GM10266 (cell line): ENCODE measurements around the gene PTCHD1.

Experiments
- DNase-seq: peaks from one replicate; pipeline ENCODE4 v3.0.0; 2012; ENCODE audit errors: extremely low spot score
- CTCF ChIP-seq: IDR thresholded peaks from 2 replicates; pipeline ENCODE4 v1.5.1; 2012; ENCODE audit warnings: mild to moderate bottlenecking, low read depth; ENCODE audit not compliant: control insufficient read depth, insufficient read depth; ENCODE audit errors: missing control alignments

PTCHD1 gene

GRCh38 chrX:23311731-23312130 lies 22.9 kb upstream of the PTCHD1 start:
- DNase-seq: no peak
- no peak for TF ChIP-seq CTCF

GRCh38 chrX:23312136-23312535 lies 22.5 kb upstream of the PTCHD1 start:
- TF ChIP-seq CTCF: no peak
- no peak for DNase-seq

- peak; percentile 78 for TF ChIP-seq CTCF
Measured at GRCh38 chrX:23317799-23318724, 16.6 kb upstream of the PTCHD1 start.

GRCh38 chrX:23327104-23327503 lies 7.5 kb upstream of the PTCHD1 start:
- no peak for TF ChIP-seq CTCF
- no peak for DNase-seq

More at GRCh38 chrX:23317799-23318724, 16.6 kb upstream of the PTCHD1 start:
- DNase-seq: peak; percentile 37

- no peak for TF ChIP-seq CTCF
- DNase-seq: no peak
Measured at GRCh38 chrX:23331701-23332100, 2.9 kb upstream of the PTCHD1 start.

GRCh38 chrX:23332101-23332887 lies 2.4 kb upstream of the PTCHD1 start:
- TF ChIP-seq CTCF: no peak
- DNase-seq: no peak
